Measurements from ENCODE around the gene GDF11. TPM values are rescaled to one million over a fixed set of nuclear protein-coding genes. Genes with fewer than 3 reads are reported as not detected.

The GDF11 gene
- total RNA-seq, 1 experiment from 2014 or later: 9.4 TPM

GRCh38 chr12:55707219-55707671 is 35.7 kb upstream of the GDF11 start:
- H3K79me2 ChIP-seq (ENCODE audit: low read depth): no peaks in the 10 kb centered on the region
- peaks cover 78% of the 10 kb centered on the region for H3K27me3 ChIP-seq (ENCODE audit: insufficient read depth, low read depth)
- ChIA-PET POLR2A (ENCODE audit: unreplicated experiment) (no interaction called here), CTCF (interaction anchor here (0.7 kb wide), 1 partner anchor 44 kb away, joined by 4 read pairs; no protein-coding TSS in a partner anchor)
- H3K36me3 ChIP-seq (ENCODE audit: low read depth): no peaks in the 10 kb centered on the region
- no peaks in the 10 kb centered on the region for H3K9me3 ChIP-seq (ENCODE audit: insufficient read depth, low read depth)
- H3F3A ChIP-seq (ENCODE audit: insufficient read depth, low read depth): no peaks in the 10 kb centered on the region
- no peak overlapping the region for H3K27ac ChIP-seq
- H3K4me3 ChIP-seq: no peak overlapping the region; the same call in 1 of the 2 replicates
- intact Hi-C loops (cut with micrococcal nuclease; ENCODE audit: unreplicated experiment): no loop called here
- peak overlapping the region; percentile 36; the same call in 1 of the 2 replicates for H3K4me2 ChIP-seq
- no peak overlapping the region for H2AFZ ChIP-seq
- H3K9me2 ChIP-seq (ENCODE audit: insufficient read depth): no peaks in the 10 kb centered on the region
- no peak for DNase-seq
- BruUV-seq (replicated peaks): no TSS peak
- TF ChIP-seq EZH2 (IDR thresholded peaks at IDR 0.05; ENCODE audit: low read depth): no peak
- no peak for TF ChIP-seq CTCF (conservative IDR thresholded peaks at IDR 0.05)
- H3K4me1 ChIP-seq (replicated peaks; ENCODE audit: insufficient read depth): no peaks in the 10 kb centered on the region
- H4K20me1 ChIP-seq (ENCODE audit: insufficient read depth): no peaks in the 10 kb centered on the region

DNA sequence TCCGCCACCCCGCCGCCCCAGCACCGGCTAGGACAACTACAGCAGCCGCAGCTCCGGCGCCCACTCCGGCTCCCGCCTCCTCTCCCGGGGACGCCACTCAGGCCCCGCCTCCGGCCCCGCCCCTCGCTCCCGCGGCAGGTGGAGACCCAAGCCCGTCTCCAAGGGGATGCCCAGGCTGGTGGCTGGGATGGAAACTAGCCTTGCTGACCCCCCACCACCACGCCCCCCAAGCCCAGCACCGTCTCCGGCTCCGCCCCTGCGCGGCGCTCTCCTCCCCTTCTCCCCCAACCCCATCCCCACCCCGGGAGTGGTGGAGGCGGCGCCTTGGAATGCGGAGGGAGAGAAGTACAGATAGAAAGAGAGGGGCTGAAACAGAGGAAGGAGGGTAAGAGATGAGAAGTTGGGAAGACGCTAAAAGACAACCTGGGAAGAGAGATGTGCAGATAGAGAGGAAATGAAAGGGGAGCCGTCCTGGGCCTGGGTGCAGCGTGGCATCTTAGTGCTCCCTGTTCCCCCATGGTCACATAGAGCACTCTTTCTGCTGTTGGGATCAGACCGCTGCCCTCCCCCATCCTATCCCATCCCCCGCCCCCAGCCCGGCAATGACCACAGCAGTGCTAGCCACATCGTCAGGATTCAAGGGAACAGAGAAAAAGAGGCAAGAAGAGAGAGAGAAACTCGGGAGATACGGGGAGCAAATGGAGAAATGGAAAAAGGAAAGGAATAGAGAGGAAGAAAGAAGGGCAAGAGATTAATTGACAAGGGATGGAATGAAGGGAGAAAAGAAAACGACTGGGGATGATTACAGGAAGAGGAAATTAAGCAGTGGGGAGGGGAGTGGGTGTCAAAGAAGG is 34.9 kb upstream of the GDF11 start, which contains the start of gene ITGA7:
ITGA7 (minus strand) TSS at position 64 of the 854 bp plus-strand sequence. CDS start 222 bp downstream, outside the sequence.
- no peaks in the 10 kb centered on the region for H4K20me1 ChIP-seq (ENCODE audit: insufficient read depth)
- H3K27me3 ChIP-seq (ENCODE audit: insufficient read depth, low read depth): peaks cover 81% of the 10 kb centered on the region
- peak in 1 of 2 experiments; percentile 40 for DNase-seq
- no peaks in the 10 kb centered on the region for H3K79me2 ChIP-seq (ENCODE audit: low read depth)
- intact Hi-C loops (cut with micrococcal nuclease; ENCODE audit: unreplicated experiment): no loop called here
- no peaks in the 10 kb centered on the region for H3K9me3 ChIP-seq (ENCODE audit: insufficient read depth, low read depth)
- H3K4me2 ChIP-seq: peak within 1 kb of the TSS; percentile 40; the same call in 1 of the 2 replicates
- no peaks in the 10 kb centered on the region for H3K36me3 ChIP-seq (ENCODE audit: low read depth)
- H3K9me2 ChIP-seq (ENCODE audit: insufficient read depth): no peaks in the 10 kb centered on the region
- TF ChIP-seq EZH2 (IDR thresholded peaks at IDR 0.05; ENCODE audit: low read depth) (no peak), CTCF (conservative IDR thresholded peaks at IDR 0.05) (no peak)
- POLR2A ChIA-PET (ENCODE audit: unreplicated experiment): no interaction called here
- no peak within 1 kb of the TSS for H3K27ac ChIP-seq
- no TSS peak for BruUV-seq (replicated peaks)
- peak within 1 kb of the TSS; percentile 18; the same call in 1 of the 2 replicates for H3K4me3 ChIP-seq
- no peaks in the 10 kb centered on the region for H3F3A ChIP-seq (ENCODE audit: insufficient read depth, low read depth)
- no peaks in the 10 kb centered on the region for H3K4me1 ChIP-seq (replicated peaks; ENCODE audit: insufficient read depth)
- CTCF ChIA-PET: interaction anchor here (0.7 kb wide), 1 partner anchor 44 kb away, joined by 4 read pairs; no protein-coding TSS in a partner anchor
- no peak within 1 kb of the TSS for H2AFZ ChIP-seq

- no peak overlapping the region for H2AFZ ChIP-seq
- no peaks in the 10 kb centered on the region for H3K4me1 ChIP-seq (replicated peaks; ENCODE audit: insufficient read depth)
- no peaks in the 10 kb centered on the region for H3K9me3 ChIP-seq (ENCODE audit: insufficient read depth, low read depth)
- H3F3A ChIP-seq (ENCODE audit: insufficient read depth, low read depth): peaks cover 5% of the 10 kb centered on the region; the same call in 1 of the 2 replicates
- POLR2A ChIA-PET (ENCODE audit: unreplicated experiment): no interaction called here
- TF ChIP-seq EZH2 (IDR thresholded peaks at IDR 0.05; ENCODE audit: low read depth) (no peak), CTCF (conservative IDR thresholded peaks at IDR 0.05) (no peak)
- no peaks in the 10 kb centered on the region for H3K79me2 ChIP-seq (ENCODE audit: low read depth)
- H4K20me1 ChIP-seq (ENCODE audit: insufficient read depth): no peaks in the 10 kb centered on the region
- no peak overlapping the region for H3K27ac ChIP-seq
- intact Hi-C loops (cut with micrococcal nuclease; ENCODE audit: unreplicated experiment): no loop called here
- no peak overlapping the region for H3K4me2 ChIP-seq
- CTCF ChIA-PET: no interaction called here
- H3K36me3 ChIP-seq (ENCODE audit: low read depth): no peaks in the 10 kb centered on the region
- H3K9me2 ChIP-seq (ENCODE audit: insufficient read depth): no peaks in the 10 kb centered on the region
- no TSS peak for BruUV-seq (replicated peaks)
- peaks cover 75% of the 10 kb centered on the region for H3K27me3 ChIP-seq (ENCODE audit: insufficient read depth, low read depth)
- H3K4me3 ChIP-seq: no peak overlapping the region
- no peak for DNase-seq
Measured at GRCh38 chr12:55708695-55709233, 34.2 kb upstream of the GDF11 start.

All from PC-9 (cell line).